Neuronal stem cell (in vitro differentiated cells): ENCODE results near the gene ZSWIM7.

Experiments used
- DNase-seq: peaks from one replicate; pipeline ENCODE4 v3.0.0-alpha.2; 2013; ENCODE audit warnings: low spot score
- H2AFZ ChIP-seq: one replicate; pipeline ENCODE4 v1.6.1; 2013; ENCODE audit warnings: mild to moderate bottlenecking, low read length, inconsistent platforms
- H2AK5ac ChIP-seq: 2 replicates; pipeline ENCODE4 v1.6.1; 2013; ENCODE audit warnings: low read depth, mild to moderate bottlenecking, inconsistent platforms, low read length, moderate library complexity, mixed read lengths
- H2BK120ac ChIP-seq: 2 replicates; pipeline ENCODE4 v1.6.1; 2013; ENCODE audit warnings: low read depth, mild to moderate bottlenecking, inconsistent platforms, low read length, moderate library complexity, mixed read lengths
- H2BK12ac ChIP-seq: one replicate; pipeline ENCODE4 v1.6.1; 2013; ENCODE audit warnings: low read length, inconsistent platforms
- H2BK15ac ChIP-seq: 2 replicates; pipeline ENCODE4 v1.6.1; 2013; ENCODE audit warnings: mild to moderate bottlenecking, low read length, inconsistent platforms, mixed read lengths
- H2BK5ac ChIP-seq: one replicate; pipeline ENCODE4 v1.6.1; 2013; ENCODE audit warnings: inconsistent platforms, mild to moderate bottlenecking, low read length, moderate library complexity
- H3K14ac ChIP-seq: one replicate; pipeline ENCODE4 v1.6.1; 2013; ENCODE audit warnings: low read length, inconsistent platforms
- H3K18ac ChIP-seq: 2 replicates; pipeline ENCODE4 v1.6.1; 2013; ENCODE audit warnings: low read length, inconsistent platforms
- H3K23ac ChIP-seq: 2 replicates; pipeline ENCODE4 v1.6.1; 2013; ENCODE audit warnings: low read depth, mild to moderate bottlenecking, mixed read lengths, low read length, inconsistent platforms; ENCODE audit not compliant: poor library complexity
- H3K27ac ChIP-seq: replicated peaks from 3 replicates; pipeline ENCODE4 v1.5.1; 2013; ENCODE audit warnings: low read length, inconsistent platforms
- H3K27me3 ChIP-seq, 3 experiments: 2 replicates each; pipeline ENCODE4 v1.6.1; 2013; ENCODE audit warnings: low read length in 3 of 3, mild to moderate bottlenecking in 2 of 3, inconsistent platforms in 1 of 3, low read depth in 1 of 3, mixed read lengths in 1 of 3, moderate library complexity in 1 of 3; ENCODE audit not compliant: control insufficient read depth in 3 of 3, insufficient read depth in 3 of 3
- H3K36me3 ChIP-seq, 2 donors: replicated peaks in 1 of 2; 2 replicates each; pipeline ENCODE4 v1.6.1; 2013; ENCODE audit warnings: low read length in 2 of 2; ENCODE audit not compliant: control insufficient read depth in 2 of 2, insufficient read depth in 2 of 2
- H3K4ac ChIP-seq: 2 replicates; pipeline ENCODE4 v1.6.1; 2013; ENCODE audit warnings: inconsistent platforms, mild to moderate bottlenecking, low read length, moderate library complexity
- H3K4me1 ChIP-seq, 2 donors: 1 replicate in 1 of 2; 2 replicates in 1 of 2; pipeline ENCODE4 v1.6.1; 2013; ENCODE audit warnings: low read length in 2 of 2, low read depth in 1 of 2; ENCODE audit not compliant: control insufficient read depth in 2 of 2, insufficient read depth in 1 of 2
- H3K4me2 ChIP-seq: one replicate; pipeline ENCODE4 v1.6.1; 2013; ENCODE audit warnings: mild to moderate bottlenecking, low read length, inconsistent platforms; ENCODE audit not compliant: insufficient read depth, poor library complexity, severe bottlenecking
- H3K4me3 ChIP-seq, 2 donors: 2 replicates each; pipeline ENCODE4 v1.5.1; 2013; ENCODE audit warnings: low read length in 2 of 2, mild to moderate bottlenecking in 2 of 2, inconsistent platforms in 1 of 2, moderate library complexity in 1 of 2
- H3K79me1 ChIP-seq: one replicate; pipeline ENCODE4 v1.6.1; 2013; ENCODE audit warnings: low read depth, mild to moderate bottlenecking, inconsistent platforms, low read length, moderate library complexity
- H3K9ac ChIP-seq: one replicate; pipeline ENCODE4 v1.6.1; 2013; ENCODE audit warnings: mild to moderate bottlenecking, low read depth, low read length, inconsistent platforms; ENCODE audit not compliant: poor library complexity
- H3K9me3 ChIP-seq, 2 donors: replicated peaks in 1 of 2; 2 replicates each; pipeline versions ENCODE3 to v1.6.1; 2013; ENCODE audit warnings: low read length in 2 of 2, mild to moderate bottlenecking in 2 of 2, inconsistent platforms in 1 of 2, low read depth in 1 of 2, mixed read lengths in 1 of 2, moderate library complexity in 1 of 2; ENCODE audit not compliant: control insufficient read depth in 2 of 2, insufficient read depth in 1 of 2
- H4K8ac ChIP-seq: one replicate; pipeline ENCODE4 v1.6.1; 2013; ENCODE audit warnings: low read depth, mild to moderate bottlenecking, inconsistent platforms, low read length, moderate library complexity
- H4K91ac ChIP-seq: one replicate; pipeline ENCODE4 v1.6.1; 2013; ENCODE audit warnings: low read length, low read depth, mild to moderate bottlenecking, inconsistent platforms; ENCODE audit not compliant: poor library complexity
- WGBS, 2 donors: extraction: QIAGEN DNeasy Blood & Tissue Kit; methylation state at CpG; one replicate each; pipeline ENCODE4 v1.1.7; 2013; ENCODE audit warnings: missing lambda C conversion rate in 2 of 2, mixed read lengths in 1 of 2; ENCODE audit not compliant: insufficient read length in 2 of 2, insufficient replicate concordance in 1 of 2; ENCODE audit errors: extremely low coverage in 2 of 2; 5-methylcytosine and 5-hydroxymethylcytosine counted together

The ZSWIM7 gene

GRCh38 chr17:15970500-15970899 lies 29.0 kb downstream of the ZSWIM7 start:
- no peaks in the 10 kb centered on the region for H3K27me3 ChIP-seq
- no peak overlapping the region for H2BK12ac ChIP-seq
- H3K79me1 ChIP-seq, result no peaks in the 10 kb centered on the region
- H2BK15ac ChIP-seq, result no peak overlapping the region
- H2AFZ ChIP-seq, result no peak overlapping the region
- no peak overlapping the region for H4K8ac ChIP-seq
- H3K4me1 ChIP-seq, result peaks cover 16 to 17% of the 10 kb centered on the region in 2 donors
- H3K4me2 ChIP-seq, result no peak overlapping the region
- H3K14ac ChIP-seq, result no peak overlapping the region
- no peak overlapping the region for H2AK5ac ChIP-seq
- no peak overlapping the region for H3K4ac ChIP-seq
- no peak overlapping the region for H2BK5ac ChIP-seq
- peaks cover 2% of the 10 kb centered on the region in 2 donors for H3K9me3 ChIP-seq
- no peak overlapping the region for H3K4me3 ChIP-seq
- no peak overlapping the region for H2BK120ac ChIP-seq
- no peak overlapping the region for H3K27ac ChIP-seq
- H3K23ac ChIP-seq, result no peak overlapping the region
- no peak overlapping the region for H3K18ac ChIP-seq
- no peak overlapping the region for H4K91ac ChIP-seq
- no peak overlapping the region for H3K9ac ChIP-seq
- no CpG with 5 or more reads among the region's 2 CpGs for WGBS, 2 donors
- H3K36me3 ChIP-seq, result peaks cover 4 to 10% of the 10 kb centered on the region in 2 donors
- no peak for DNase-seq

GRCh38 chr17:15969463-15969862 lies 30.0 kb downstream of the ZSWIM7 start:
- H4K8ac ChIP-seq, result no peak overlapping the region
- no peak overlapping the region for H2AFZ ChIP-seq
- WGBS, 2 donors, result no CpG with 5 or more reads among the region's 8 CpGs
- no peak overlapping the region for H3K18ac ChIP-seq
- peaks cover 18 to 20% of the 10 kb centered on the region in 2 donors for H3K4me1 ChIP-seq
- H3K79me1 ChIP-seq, result no peaks in the 10 kb centered on the region
- H3K9me3 ChIP-seq, result peaks cover 0 to 2% of the 10 kb centered on the region in 2 donors
- H3K4me2 ChIP-seq, result no peak overlapping the region
- H4K91ac ChIP-seq, result no peak overlapping the region
- no peaks in the 10 kb centered on the region for H3K36me3 ChIP-seq
- H2BK15ac ChIP-seq, result no peak overlapping the region
- H3K4me3 ChIP-seq, result no peak overlapping the region
- H3K9ac ChIP-seq, result no peak overlapping the region
- H2AK5ac ChIP-seq, result no peak overlapping the region
- no peak overlapping the region for H3K23ac ChIP-seq
- no peak overlapping the region for H2BK120ac ChIP-seq
- no peak for DNase-seq
- no peak overlapping the region for H2BK5ac ChIP-seq
- H3K27me3 ChIP-seq, result no peaks in the 10 kb centered on the region
- no peak overlapping the region for H2BK12ac ChIP-seq
- no peak overlapping the region for H3K27ac ChIP-seq
- H3K14ac ChIP-seq, result no peak overlapping the region
- H3K4ac ChIP-seq, result no peak overlapping the region

GRCh38 chr17:15967706-15968399 lies 31.7 kb downstream of the ZSWIM7 start:
- no peak overlapping the region for H4K91ac ChIP-seq
- no peaks in the 10 kb centered on the region for H3K9me3 ChIP-seq
- H4K8ac ChIP-seq, result no peak overlapping the region
- no peaks in the 10 kb centered on the region for H3K36me3 ChIP-seq
- no peak overlapping the region for H2BK15ac ChIP-seq
- peaks cover 18 to 22% of the 10 kb centered on the region in 2 donors for H3K4me1 ChIP-seq
- H3K14ac ChIP-seq, result no peak overlapping the region
- no peak overlapping the region for H3K4me3 ChIP-seq
- H3K27ac ChIP-seq, result no peak overlapping the region
- H2AK5ac ChIP-seq, result no peak overlapping the region
- H3K79me1 ChIP-seq, result no peaks in the 10 kb centered on the region
- H3K4me2 ChIP-seq, result no peak overlapping the region
- no peaks in the 10 kb centered on the region for H3K27me3 ChIP-seq
- no peak overlapping the region for H2BK120ac ChIP-seq
- no peak overlapping the region for H3K4ac ChIP-seq
- H2BK5ac ChIP-seq, result no peak overlapping the region
- no peak overlapping the region for H2AFZ ChIP-seq
- H3K18ac ChIP-seq, result no peak overlapping the region
- no peak overlapping the region for H3K9ac ChIP-seq
- no peak overlapping the region for H3K23ac ChIP-seq
- no CpG with 5 or more reads among the region's 11 CpGs for WGBS, 2 donors
- no peak overlapping the region for H2BK12ac ChIP-seq
- DNase-seq, result no peak

GRCh38 chr17:15966879-15967248 lies 32.6 kb downstream of the ZSWIM7 start:
- peak overlapping the region; percentile 8 for H3K18ac ChIP-seq
- no peak overlapping the region for H2AK5ac ChIP-seq
- WGBS, 2 donors, result no CpG with 5 or more reads among the region's 11 CpGs
- H3K36me3 ChIP-seq, result no peaks in the 10 kb centered on the region
- no peak overlapping the region for H2BK15ac ChIP-seq
- no peak overlapping the region for H3K14ac ChIP-seq
- H2BK12ac ChIP-seq, result no peak overlapping the region
- H4K91ac ChIP-seq, result no peak overlapping the region
- no peak for DNase-seq
- H3K4me1 ChIP-seq, result peaks cover 18 to 22% of the 10 kb centered on the region in 2 donors
- no peak overlapping the region for H2BK5ac ChIP-seq
- no peaks in the 10 kb centered on the region for H3K79me1 ChIP-seq
- peak overlapping the region; percentile 82 for H3K27ac ChIP-seq
- H3K9me3 ChIP-seq, result no peaks in the 10 kb centered on the region
- H3K4me2 ChIP-seq, result peak overlapping the region; percentile 63
- no peak overlapping the region for H3K9ac ChIP-seq
- no peaks in the 10 kb centered on the region for H3K27me3 ChIP-seq
- H2BK120ac ChIP-seq, result no peak overlapping the region
- no peak overlapping the region for H4K8ac ChIP-seq
- no peak overlapping the region for H3K4ac ChIP-seq
- peak overlapping the region; percentile 52 to 59 for H3K4me3 ChIP-seq
- H2AFZ ChIP-seq, result peak overlapping the region; percentile 92
- no peak overlapping the region for H3K23ac ChIP-seq
